Progenitor cell of endocrine pancreas (in vitro differentiated cells): ENCODE data around the gene C11orf21. TPM values are rescaled to one million over a fixed set of nuclear protein-coding genes. Genes with fewer than 3 reads are reported as not detected.

ENCODE experiments used
- DNase-seq: peaks from one replicate; pipeline ENCODE4 v3.0.0; 2021; ENCODE audit warnings: low spot score; ENCODE audit not compliant: unreplicated experiment
- H3K27ac Mint-ChIP-seq: 2 replicates; pipeline ENCODE4 v1.8.0; 2021; ENCODE audit warnings: mild to moderate bottlenecking, moderate library complexity, mixed read lengths
- H3K27me3 Mint-ChIP-seq: 2 replicates; pipeline ENCODE4 v1.8.0; 2021; ENCODE audit warnings: mixed read lengths
- H3K36me3 Mint-ChIP-seq: 2 replicates; pipeline ENCODE4 v1.8.0; 2022; ENCODE audit warnings: mixed read lengths; ENCODE audit not compliant: insufficient read depth
- H3K4me1 Mint-ChIP-seq: 2 replicates; pipeline ENCODE4 v1.8.0; 2021; ENCODE audit warnings: low read depth, mixed read lengths
- H3K4me3 Mint-ChIP-seq: 2 replicates; pipeline ENCODE4 v1.8.0; 2021; ENCODE audit warnings: low read depth, mild to moderate bottlenecking, moderate library complexity, mixed read lengths
- H3K9me3 Mint-ChIP-seq: 2 replicates; pipeline ENCODE4 v1.8.0; 2021; ENCODE audit warnings: low read depth, mixed read lengths
- CTCF ChIP-seq: fragments of 200-600 bp; sonication (generic); IDR thresholded peaks from one replicate; pipeline ENCODE4 v1.5.0; 2021; ENCODE audit warnings: antibody characterized with exemption, mild to moderate bottlenecking; ENCODE audit not compliant: unreplicated experiment
- total RNA-seq: library from RNA; stranded (reverse); gene quantifications from 2 replicates; pipeline ENCODE4 v1.2.1, GENCODE V29; 2021

The C11orf21 gene
- total RNA-seq, 1 donor from 2014 or later: 0.69 TPM

GRCh38 chr11:2310073-2310785 is 8.5 kb upstream of the C11orf21 start:
- Mint-ChIP-seq H3K27me3 (peaks cover 7% of the 10 kb centered on the region), H3K36me3 (no peaks in the 10 kb centered on the region), H3K4me3 (no peak overlapping the region), H3K9me3 (no peaks in the 10 kb centered on the region), H3K4me1 (no peaks in the 10 kb centered on the region), H3K27ac (no peak overlapping the region)
- DNase-seq: no peak
- no peak for TF ChIP-seq CTCF

- TF ChIP-seq CTCF: no peak
- Mint-ChIP-seq H3K4me3 (no peak overlapping the region), H3K27ac (no peak overlapping the region), H3K4me1 (peaks cover 1% of the 10 kb centered on the region), H3K36me3 (no peaks in the 10 kb centered on the region), H3K9me3 (no peaks in the 10 kb centered on the region), H3K27me3 (peaks cover 7% of the 10 kb centered on the region)
- no peak for DNase-seq
Measured at GRCh38 chr11:2309251-2310072, 7.7 kb upstream of the C11orf21 start.

GRCh38 chr11:2308713-2309112 is 7.0 kb upstream of the C11orf21 start:
- Mint-ChIP-seq H3K27me3 (peaks cover 7% of the 10 kb centered on the region), H3K4me3 (no peak overlapping the region), H3K9me3 (no peaks in the 10 kb centered on the region), H3K4me1 (peaks cover 6% of the 10 kb centered on the region), H3K36me3 (no peaks in the 10 kb centered on the region), H3K27ac (no peak overlapping the region)
- TF ChIP-seq CTCF: no peak
- DNase-seq: no peak

GRCh38 chr11:2307501-2308331 is 6.0 kb upstream of the C11orf21 start:
- no peak overlapping the region for H3K27ac Mint-ChIP-seq
- H3K36me3 Mint-ChIP-seq: no peaks in the 10 kb centered on the region
- no peak for DNase-seq
- peaks cover 7% of the 10 kb centered on the region for H3K27me3 Mint-ChIP-seq
- TF ChIP-seq CTCF: no peak
- H3K4me1 Mint-ChIP-seq: peaks cover 6% of the 10 kb centered on the region
- no peaks in the 10 kb centered on the region for H3K9me3 Mint-ChIP-seq
- H3K4me3 Mint-ChIP-seq: no peak overlapping the region
